GM12801 (cell line): ENCODE data around the gene FAHD1.

Source experiments
- CTCF ChIP-seq: IDR thresholded peaks from one replicate; pipeline ENCODE4 v1.5.1; 2011; ENCODE audit warnings: control low read depth; ENCODE audit not compliant: insufficient read length; ENCODE audit errors: extremely low read depth

Gene FAHD1

GRCh38 chr16:1826691-1827573 is at the start of gene FAHD1, which contains the start of gene HAGH:
Gene FAHD1 (plus strand): TSS chr16:1827206. CDS start chr16:1827239, 33 bp downstream.
Gene HAGH (minus strand): TSS chr16:1826825. CDS start chr16:1826787, 38 bp downstream.
- TF ChIP-seq CTCF, result no peak

- no peak for TF ChIP-seq CTCF
Observed at GRCh38 chr16:1777375-1778199, 49.4 kb upstream of the FAHD1 start.

- TF ChIP-seq CTCF, result no peak
Observed at GRCh38 chr16:1778200-1779179, 48.5 kb upstream of the FAHD1 start.

- no peak for TF ChIP-seq CTCF
Observed at GRCh38 chr16:1779234-1779701, 47.7 kb upstream of the FAHD1 start.

GRCh38 chr16:1779741-1780676 is 47.0 kb upstream of the FAHD1 start:
- TF ChIP-seq CTCF, result no peak

- no peak for TF ChIP-seq CTCF
Observed at GRCh38 chr16:1780677-1781072, 46.3 kb upstream of the FAHD1 start.
